Mucosa of descending colon (tissue), 3 donors: ENCODE results near the gene DPH1. TPM values are rescaled to one million over a fixed set of nuclear protein-coding genes. Genes with fewer than 3 reads are reported as not detected.

Source experiments
- ATAC-seq: fragments of 200-7000 bp; cut with Tn5 transposase; one replicate; pipeline ENCODE4 v1.9.1; 2020; ENCODE audit warnings: mild to moderate bottlenecking, moderate library complexity
- DNase-seq, 3 donors: peaks; one replicate each; pipeline ENCODE4 v3.0.0-alpha.2; 2020
- H3K36me3 ChIP-seq: fragments of 200-600 bp; one replicate; pipeline ENCODE4 v1.8.0; 2021; ENCODE audit warnings: low read depth, mild to moderate bottlenecking
- H3K4me1 ChIP-seq: fragments of 200-600 bp; one replicate; pipeline ENCODE4 v1.8.0; 2021; ENCODE audit warnings: low read depth, mild to moderate bottlenecking
- H3K4me3 ChIP-seq: fragments of 200-600 bp; one replicate; pipeline ENCODE4 v1.8.0; 2021; ENCODE audit warnings: mild to moderate bottlenecking
- H3K9me3 ChIP-seq: fragments of 200-600 bp; one replicate; pipeline ENCODE4 v1.8.0; 2021; ENCODE audit warnings: mild to moderate bottlenecking
- CTCF ChIP-seq: fragments of 200-600 bp; IDR thresholded peaks from one replicate; pipeline ENCODE4 v1.8.0; 2022; ENCODE audit warnings: antibody characterized with exemption, mild to moderate bottlenecking
- intact Hi-C, 2 donors: fragments of 100-400 bp; cut with DNase I in 1 of 2; cut with micrococcal nuclease in 1 of 2; formaldehyde crosslinking; loops; one replicate each; pipeline versions ENCODE4 v1.11.0 to v1.11.1; 2022; cut with DNase I, micrococcal nuclease
- total RNA-seq, 3 donors: library from RNA; stranded (reverse); fragmentation: NEBNext Ultra II Directional in 2 of 3; extraction: Animal tissue kit (Norgen Biotek cat#: 25700) in 2 of 3; gene quantifications; one replicate each; pipeline versions ENCODE4 v1.2.1 to v1.2.4, GENCODE V29; 2021 to 2023
- donor health status: DM: no; HTN: no; CAD: no; lungs with moderate emphysema.
- donor health status: DM: no; HTN: no; CAD: no.
- donor health status: DM: no; HTN: yes; CAD: no.

DPH1 gene
- total RNA-seq, 3 donors from 2014 or later: 33.1 to 43.7 (median 42.2) TPM

DNA sequence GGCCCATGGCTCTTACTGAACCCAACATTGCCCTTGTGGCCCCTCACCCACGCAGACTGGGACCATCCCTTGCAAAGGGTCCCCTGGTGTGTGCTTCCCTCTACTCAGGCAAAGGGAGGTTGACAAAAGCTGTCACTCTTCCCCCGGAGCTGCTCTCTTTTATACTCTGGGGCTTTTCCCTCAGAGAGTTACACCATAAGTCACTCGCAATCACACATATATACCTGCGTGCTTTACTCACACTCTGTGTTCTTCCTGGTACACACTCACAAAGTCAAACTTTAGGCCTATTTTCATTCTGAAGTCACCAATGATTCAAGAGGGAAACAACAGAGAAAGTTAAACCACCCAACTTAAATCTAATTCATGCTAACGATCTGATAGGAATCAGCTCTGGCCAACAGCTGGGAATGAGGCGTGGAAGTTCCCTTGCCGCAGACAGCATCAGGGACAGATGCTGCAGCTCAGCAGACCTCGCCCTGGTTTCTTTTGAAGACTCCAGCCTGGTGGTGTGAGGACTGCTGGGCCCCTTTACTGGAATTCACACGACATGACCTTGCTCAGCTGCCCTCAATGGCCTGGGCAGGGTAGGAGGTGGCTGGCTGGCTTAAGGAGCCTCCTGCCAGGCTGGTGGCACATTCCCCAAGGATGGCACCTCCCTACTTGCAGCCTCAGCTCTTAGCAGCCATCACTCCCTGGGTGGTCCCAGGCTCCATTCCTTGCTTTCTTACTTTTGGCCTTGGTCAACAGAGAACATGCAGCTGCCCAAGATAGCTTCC lies 52.2 kb downstream of the DPH1 start:
- Histone ChIP-seq H3K36me3 (no peaks in the 10 kb centered on the region), H3K4me3 (no peak overlapping the region), H3K9me3 (no peaks in the 10 kb centered on the region), H3K4me1 (peaks cover 40% of the 10 kb centered on the region)
- no peak for TF ChIP-seq CTCF
- DNase-seq (peak in 1 of 3 donors; percentile 33), ATAC-seq (no peak)
- intact Hi-C loops: no loop called here

- peaks cover 50% of the 10 kb centered on the region for H3K4me1 ChIP-seq
- no peak overlapping the region for H3K4me3 ChIP-seq
- DNase-seq (peak; percentile 51 to 64 (median 63)), ATAC-seq (peak; percentile 45)
- TF ChIP-seq CTCF: no peak
- H3K9me3 ChIP-seq: no peaks in the 10 kb centered on the region
- intact Hi-C loops: no loop called here
- H3K36me3 ChIP-seq: no peaks in the 10 kb centered on the region
Observed at GRCh38 chr17:2083613-2084035, 53.7 kb downstream of the DPH1 start.

- DNase-seq (peak; percentile 68 to 82 (median 81)), ATAC-seq (peak; percentile 74)
- peaks cover 55% of the 10 kb centered on the region for H3K4me1 ChIP-seq
Observed at GRCh38 chr17:2084036-2084765, 54.2 kb downstream of the DPH1 start.

DNA sequence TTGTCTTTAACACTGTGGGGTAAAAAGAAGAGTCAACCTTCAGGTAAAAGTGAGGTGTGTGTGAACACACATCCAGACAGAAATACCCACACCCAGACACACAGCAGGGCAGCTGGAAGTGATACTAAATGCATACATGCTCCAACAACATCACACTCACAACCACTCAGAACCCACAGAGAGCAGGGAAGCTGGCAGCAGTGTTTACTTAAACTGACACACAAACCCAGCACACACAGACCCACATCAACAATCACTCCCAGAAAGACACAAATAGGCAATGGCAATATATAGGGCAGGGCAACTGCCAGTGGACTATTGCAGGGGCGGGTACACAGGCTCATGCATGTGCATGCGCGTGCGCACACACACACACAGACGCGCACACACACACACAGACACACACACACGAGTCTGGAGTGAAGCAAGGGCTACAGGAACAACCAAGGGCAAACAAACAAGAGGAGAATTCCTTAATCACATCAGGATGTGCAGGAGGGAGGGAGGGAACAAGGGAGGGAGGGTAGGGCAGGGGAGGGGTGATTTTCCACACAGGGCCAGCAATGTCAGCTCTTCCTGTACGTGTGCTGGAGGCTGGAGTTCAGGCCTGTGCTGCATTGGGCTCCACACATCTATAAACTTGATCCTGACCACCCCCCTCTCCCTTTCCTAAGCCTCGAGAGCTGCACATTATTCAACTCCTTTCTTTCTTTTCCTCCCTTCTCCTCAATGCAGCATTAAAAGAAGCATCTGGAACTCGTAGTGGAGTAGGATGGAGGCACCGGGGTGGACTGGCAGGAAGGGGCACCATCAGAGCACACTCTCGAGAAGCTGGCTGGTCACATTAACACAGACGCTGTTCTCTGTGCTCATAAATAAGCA lies 55.1 kb downstream of the DPH1 start:
- Histone ChIP-seq H3K9me3 (no peaks in the 10 kb centered on the region), H3K4me3 (no peak overlapping the region), H3K4me1 (peaks cover 55% of the 10 kb centered on the region), H3K36me3 (no peaks in the 10 kb centered on the region)
- intact Hi-C loops: no loop called here
- DNase-seq (peak; percentile 86 to 90 (median 87)), ATAC-seq (peak; percentile 78)
- TF ChIP-seq CTCF: no peak

More at GRCh38 chr17:2084036-2084765, 54.2 kb downstream of the DPH1 start:
- Histone ChIP-seq H3K36me3 (no peaks in the 10 kb centered on the region), H3K9me3 (no peaks in the 10 kb centered on the region), H3K4me3 (no peak overlapping the region)
- TF ChIP-seq CTCF: no peak
- intact Hi-C loops: no loop called here

- H3K9me3 ChIP-seq: no peaks in the 10 kb centered on the region
- no peak overlapping the region for H3K4me3 ChIP-seq
- DNase-seq (peak in 2 of 3 donors; percentile 44 to 53), ATAC-seq (no peak)
- no peaks in the 10 kb centered on the region for H3K36me3 ChIP-seq
- TF ChIP-seq CTCF: no peak
- peaks cover 55% of the 10 kb centered on the region for H3K4me1 ChIP-seq
- intact Hi-C loops: no loop called here
Observed at GRCh38 chr17:2085648-2085949, 55.6 kb downstream of the DPH1 start.
